GM21737 (cell line): ENCODE data around the gene P2RY8.
"Not testable (repeated sequence)": the region's sequence is repeated elsewhere in the genome, so short reads cannot be mapped to it uniquely, and the experiment has no call there.

Experiments
- ATAC-seq: cut with Tn5 transposase; IDR thresholded peaks from one replicate; pipeline ENCODE4 v1.9.1; 2021; ENCODE audit warnings: mild to moderate bottlenecking, moderate library complexity; ENCODE audit not compliant: unreplicated experiment

The P2RY8 gene

GRCh38 chrX:1521459-1521956 is 15.5 kb downstream of the P2RY8 start:
- peak; percentile 89 for ATAC-seq

- no peak for ATAC-seq
These were observed 16.6 kb downstream of the P2RY8 start for GRCh38 chrX:1520350-1520749.

GRCh38 chrX:1519022-1519497 is 17.9 kb downstream of the P2RY8 start:
- ATAC-seq: no peak

GRCh38 chrX:1518512-1518911 is 18.5 kb downstream of the P2RY8 start:
- no peak for ATAC-seq

- no peak for ATAC-seq
These were observed 20.3 kb downstream of the P2RY8 start for GRCh38 chrX:1516596-1517104.

GRCh38 chrX:1511829-1512228 is 25.2 kb downstream of the P2RY8 start:
- ATAC-seq: no peak

- ATAC-seq: no peak
These were observed 25.8 kb downstream of the P2RY8 start for GRCh38 chrX:1511150-1511549.

- peak; percentile 53 for ATAC-seq
These were observed 29.2 kb downstream of the P2RY8 start for GRCh38 chrX:1507511-1508463.

- no peak for ATAC-seq
These were observed 30.1 kb downstream of the P2RY8 start for GRCh38 chrX:1506916-1507315.

- ATAC-seq: no peak
These were observed 34.1 kb downstream of the P2RY8 start for GRCh38 chrX:1502853-1503252.

GRCh38 chrX:1502241-1502640 is 34.7 kb downstream of the P2RY8 start:
- ATAC-seq: peak; percentile 56

- peak; percentile 62 for ATAC-seq
These were observed 36.0 kb downstream of the P2RY8 start for GRCh38 chrX:1500701-1501624.

GRCh38 chrX:1496076-1496475 is 40.9 kb downstream of the P2RY8 start:
- ATAC-seq: no peak

- peak; percentile 52 for ATAC-seq
These were observed 43.0 kb downstream of the P2RY8 start for GRCh38 chrX:1493877-1494510.

GRCh38 chrX:1493412-1493811 is 43.6 kb downstream of the P2RY8 start:
- ATAC-seq: peak; percentile 4

- ATAC-seq: no peak
These were observed 44.5 kb downstream of the P2RY8 start for GRCh38 chrX:1492421-1493012.

- ATAC-seq: peak; percentile 62
These were observed 45.1 kb downstream of the P2RY8 start for GRCh38 chrX:1491851-1492349.

- not testable (repeated sequence) for ATAC-seq
These were observed 45.7 kb downstream of the P2RY8 start for GRCh38 chrX:1491248-1491647.

- not testable (repeated sequence) for ATAC-seq
These were observed 46.3 kb downstream of the P2RY8 start for GRCh38 chrX:1490723-1491122.

GRCh38 chrX:1489354-1489753 is 47.6 kb downstream of the P2RY8 start:
- ATAC-seq: not testable (repeated sequence)
